Measurements from ENCODE around the gene PASD1.
"Not testable (repeated sequence)": the region's sequence is repeated elsewhere in the genome, so short reads cannot be mapped to it uniquely, and the experiment has no call there.

PASD1 gene

GRCh38 chrX:151596282-151596681 lies 32.8 kb downstream of the PASD1 start:
- DNase-seq (ENCODE audit: low read depth): no peak
- H3K4me3 ChIP-seq (ENCODE audit: low read depth, low read length): no peak overlapping the region

- DNase-seq (ENCODE audit: low read depth): no peak
- no peak overlapping the region for H3K4me3 ChIP-seq (ENCODE audit: low read depth, low read length)
Measured at GRCh38 chrX:151604931-151605330, 41.5 kb downstream of the PASD1 start.

GRCh38 chrX:151609222-151609621 lies 45.7 kb downstream of the PASD1 start:
- no peak overlapping the region for H3K4me3 ChIP-seq (ENCODE audit: low read depth, low read length)
- DNase-seq (ENCODE audit: low read depth): no peak

- DNase-seq (ENCODE audit: low read depth): no peak
- H3K4me3 ChIP-seq (ENCODE audit: low read depth, low read length): no peak overlapping the region
Measured at GRCh38 chrX:151621422-151621821, 57.9 kb downstream of the PASD1 start.

GRCh38 chrX:151624677-151625076 lies 61.2 kb downstream of the PASD1 start:
- no peak for DNase-seq (ENCODE audit: low read depth)
- no peak overlapping the region for H3K4me3 ChIP-seq (ENCODE audit: low read depth, low read length)

GRCh38 chrX:151631822-151632221 lies 68.3 kb downstream of the PASD1 start:
- H3K4me3 ChIP-seq (ENCODE audit: low read depth, low read length): no peak overlapping the region
- DNase-seq (ENCODE audit: low read depth): no peak

GRCh38 chrX:151633157-151633556 lies 69.7 kb downstream of the PASD1 start:
- DNase-seq (ENCODE audit: low read depth): no peak
- no peak overlapping the region for H3K4me3 ChIP-seq (ENCODE audit: low read depth, low read length)

GRCh38 chrX:151634937-151635336 lies 71.5 kb downstream of the PASD1 start:
- no peak overlapping the region for H3K4me3 ChIP-seq (ENCODE audit: low read depth, low read length)
- DNase-seq (ENCODE audit: low read depth): no peak

GRCh38 chrX:151641564-151641963 lies 78.1 kb downstream of the PASD1 start:
- no peak overlapping the region for H3K4me3 ChIP-seq (ENCODE audit: low read depth, low read length)
- DNase-seq (ENCODE audit: low read depth): no peak

GRCh38 chrX:151675121-151675746 lies 111.8 kb downstream of the PASD1 start:
- DNase-seq (ENCODE audit: low read depth): no peak
- H3K4me3 ChIP-seq (ENCODE audit: low read depth, low read length): no peak overlapping the region

- no peak overlapping the region for H3K4me3 ChIP-seq (ENCODE audit: low read depth, low read length)
- no peak for DNase-seq (ENCODE audit: low read depth)
Measured at GRCh38 chrX:151676196-151676595, 112.7 kb downstream of the PASD1 start.

GRCh38 chrX:151679798-151680402 lies 116.4 kb downstream of the PASD1 start:
- DNase-seq (ENCODE audit: low read depth): no peak
- H3K4me3 ChIP-seq (ENCODE audit: low read depth, low read length): no peak overlapping the region

GRCh38 chrX:151680805-151681204 lies 117.3 kb downstream of the PASD1 start:
- H3K4me3 ChIP-seq (ENCODE audit: low read depth, low read length): no peak overlapping the region
- no peak for DNase-seq (ENCODE audit: low read depth)

- no peak overlapping the region for H3K4me3 ChIP-seq (ENCODE audit: low read depth, low read length)
- DNase-seq (ENCODE audit: low read depth): no peak
Measured at GRCh38 chrX:151687635-151688034, 124.2 kb downstream of the PASD1 start.

GRCh38 chrX:151688695-151689094 lies 125.2 kb downstream of the PASD1 start:
- DNase-seq (ENCODE audit: low read depth): no peak
- H3K4me3 ChIP-seq (ENCODE audit: low read depth, low read length): no peak overlapping the region

GRCh38 chrX:151692825-151693224 lies 129.3 kb downstream of the PASD1 start:
- no peak for DNase-seq (ENCODE audit: low read depth)
- no peak overlapping the region for H3K4me3 ChIP-seq (ENCODE audit: low read depth, low read length)

GRCh38 chrX:151694121-151694520 lies 130.6 kb downstream of the PASD1 start:
- DNase-seq (ENCODE audit: low read depth): no peak
- no peak overlapping the region for H3K4me3 ChIP-seq (ENCODE audit: low read depth, low read length)

GRCh38 chrX:151694661-151695582 lies 131.4 kb downstream of the PASD1 start, which contains the start of gene PRRG3:
TSS of gene PRRG3 (plus strand) at chrX:151695458. CDS start at chrX:151698815, 3,357 bp downstream.
- DNase-seq (ENCODE audit: low read depth): no peak
- no peak within 1 kb of the TSS for H3K4me3 ChIP-seq (ENCODE audit: low read depth, low read length)

- H3K4me3 ChIP-seq (ENCODE audit: low read depth, low read length): no peak overlapping the region
Measured at GRCh38 chrX:151695583-151696340, 132.3 kb downstream of the PASD1 start.

GRCh38 chrX:151697082-151697481 lies 133.6 kb downstream of the PASD1 start:
- H3K4me3 ChIP-seq (ENCODE audit: low read depth, low read length); DNase-seq (ENCODE audit: low read depth): not testable (repeated sequence)

More at GRCh38 chrX:151695583-151696340, 132.3 kb downstream of the PASD1 start:
- DNase-seq (ENCODE audit: low read depth): no peak
